Stomach (tissue), 4 donors: Measurements from ENCODE around the gene PITRM1.
"Not testable (repeated sequence)": the region's sequence is repeated elsewhere in the genome, so short reads cannot be mapped to it uniquely, and the experiment has no call there.

ENCODE experiments used
- CTCF ChIP-seq, 7 experiments: fragments of 450-650 bp in 4 of 7; fragments of 200-600 bp in 3 of 7; sonication (generic) in 3 of 7; IDR thresholded peaks; one replicate each; pipeline ENCODE4 v1.5.1; 2016 to 2019; ENCODE audit warnings: antibody characterized with exemption in 7 of 7, control low read depth in 2 of 7, mild to moderate bottlenecking in 1 of 7
- POLR2AphosphoS5 ChIP-seq, 3 donors: sonication (generic); formaldehyde crosslinking; IDR thresholded peaks; one replicate each; pipeline ENCODE4 v1.6.1; 2016; ENCODE audit warnings: antibody characterized with exemption in 3 of 3

- not testable (repeated sequence) for TF ChIP-seq POLR2AphosphoS5, CTCF (IDR thresholded peaks at IDR 0.05)
Measured at GRCh38 chr10:3171488-3171887, 1.1 kb downstream of the PITRM1 start.
